Smooth muscle cell (in vitro differentiated cells): ENCODE data around the gene DPY19L1. TPM values are rescaled to one million over a fixed set of nuclear protein-coding genes. Genes with fewer than 3 reads are reported as not detected.
"Not testable (repeated sequence)": the region's sequence is repeated elsewhere in the genome, so short reads cannot be mapped to it uniquely, and the experiment has no call there.

Source experiments
- DNase-seq: peaks from one replicate; lab custom pipeline; 2025; ENCODE audit not compliant: unreplicated experiment; lab: John Stamatoyannopoulos, UW
- H2AFZ ChIP-seq: fragments of 200-600 bp; sonication (generic); 2 replicates; pipeline ENCODE4 v1.6.0; 2016; ENCODE audit warnings: antibody characterized with exemption, low read depth, mild to moderate bottlenecking
- H3F3A ChIP-seq: fragments of 200-600 bp; sonication (generic); 2 replicates; pipeline ENCODE4 v1.6.0; 2017; ENCODE audit warnings: antibody characterized with exemption, low read depth
- H3K27ac ChIP-seq: fragments of 200-600 bp; sonication (generic); 2 replicates; pipeline ENCODE4 v1.5.1; 2016; ENCODE audit warnings: low read depth, mild to moderate bottlenecking
- H3K27me3 ChIP-seq: fragments of 200-600 bp; sonication (generic); 2 replicates; pipeline ENCODE4 v1.6.1; 2016; ENCODE audit warnings: low read depth, mild to moderate bottlenecking
- H3K36me3 ChIP-seq: fragments of 200-600 bp; sonication (generic); 2 replicates; pipeline ENCODE4 v1.5.1; 2016; ENCODE audit warnings: low read depth
- H3K4me1 ChIP-seq: fragments of 200-600 bp; sonication (generic); 2 replicates; pipeline ENCODE4 v1.5.1; 2016; ENCODE audit warnings: low read depth
- H3K4me2 ChIP-seq: fragments of 200-600 bp; sonication (generic); 2 replicates; pipeline ENCODE4 v1.6.0; 2016; ENCODE audit warnings: mild to moderate bottlenecking
- H3K4me3 ChIP-seq: fragments of 200-600 bp; sonication (generic); 2 replicates; pipeline ENCODE4 v1.5.1; 2016; ENCODE audit warnings: mild to moderate bottlenecking
- H3K79me2 ChIP-seq: fragments of 200-600 bp; sonication (generic); 2 replicates; pipeline ENCODE4 v1.6.0; 2016; ENCODE audit warnings: low read depth, mild to moderate bottlenecking
- H3K9ac ChIP-seq: fragments of 200-600 bp; sonication (generic); 2 replicates; pipeline ENCODE4 v1.6.0; 2016; ENCODE audit warnings: low read depth
- H3K9me3 ChIP-seq: fragments of 200-600 bp; sonication (generic); replicated peaks from 2 replicates; pipeline ENCODE4 v1.5.1; 2016; ENCODE audit warnings: low read depth
- H4K20me1 ChIP-seq: fragments of 200-600 bp; sonication (generic); 2 replicates; pipeline ENCODE4 v1.6.0; 2016; ENCODE audit warnings: low read depth
- CTCF ChIP-seq: fragments of 200-600 bp; sonication (generic); IDR thresholded peaks from 2 replicates; pipeline ENCODE4 v1.5.1; 2017; ENCODE audit warnings: borderline replicate concordance, mild to moderate bottlenecking, antibody characterized with exemption; ENCODE audit not compliant: insufficient read depth, poor library complexity, severe bottlenecking
- WGBS: methylation state at CpG from one replicate; pipeline ENCODE4 v1.1.7; 2016; ENCODE audit warnings: low lambda C conversion rate; 5-methylcytosine and 5-hydroxymethylcytosine counted together
- polyA plus RNA-seq: library from polyadenylated mRNA; unstranded; fragments of >200 nt; fragmentation: Nextera tagmentation; extraction: Ambion mirVana; gene quantifications from 2 replicates; pipeline ENCODE4 v1.2.1, GENCODE V29; 2016
- total RNA-seq: library from RNA; depleted of rRNA; stranded (reverse); fragments of >200 nt; gene quantifications from 2 replicates; pipeline ENCODE4 v1.2.3, GENCODE V29; 2014

DPY19L1 gene
- total and polyA plus RNA-seq, 2 experiments from 2014 or later, result 14.5 to 38.2 TPM

GRCh38 chr7:34998335-34998734 lies 39.0 kb downstream of the DPY19L1 start:
- not testable (repeated sequence) for H3K27ac ChIP-seq

GRCh38 chr7:34996423-34997090 lies 40.7 kb downstream of the DPY19L1 start:
- not testable (repeated sequence) for H3K9ac ChIP-seq

More at GRCh38 chr7:34998335-34998734, 39.0 kb downstream of the DPY19L1 start:
- H3K4me2 ChIP-seq, DNase-seq, H3K9ac ChIP-seq, H3K27me3 ChIP-seq, H3F3A ChIP-seq, H3K4me3 ChIP-seq, H3K36me3 ChIP-seq, H2AFZ ChIP-seq, H3K4me1 ChIP-seq, H4K20me1 ChIP-seq, H3K79me2 ChIP-seq, H3K9me3 ChIP-seq: not testable (repeated sequence)
- 65% methylated on average over 6 of the region's 6 CpGs for WGBS

GRCh38 chr7:34995757-34996156 lies 41.5 kb downstream of the DPY19L1 start:
- Histone ChIP-seq H3F3A (no peaks in the 10 kb centered on the region), H3K9ac (no peak overlapping the region), H3K4me2 (no peak overlapping the region), H3K79me2 (no peaks in the 10 kb centered on the region), H3K27me3 (no peaks in the 10 kb centered on the region), H3K27ac (no peak overlapping the region), H3K36me3 (no peaks in the 10 kb centered on the region), H3K4me1 (no peaks in the 10 kb centered on the region), H2AFZ (no peak overlapping the region), H3K9me3 (no peaks in the 10 kb centered on the region), H3K4me3 (no peak overlapping the region), H4K20me1 (no peaks in the 10 kb centered on the region)
- no peak for TF ChIP-seq CTCF
- DNase-seq, result no peak
- 74% methylated on average over 7 of the region's 7 CpGs for WGBS

More at GRCh38 chr7:34996423-34997090, 40.7 kb downstream of the DPY19L1 start:
- not testable (repeated sequence) for H3F3A ChIP-seq, H3K27me3 ChIP-seq, H3K4me3 ChIP-seq, H3K36me3 ChIP-seq, H3K79me2 ChIP-seq, H3K9me3 ChIP-seq, H4K20me1 ChIP-seq, H3K27ac ChIP-seq, H2AFZ ChIP-seq, H3K4me2 ChIP-seq, DNase-seq, H3K4me1 ChIP-seq
- WGBS, result 87% methylated on average over 5 of the region's 5 CpGs

- H3K9me3 ChIP-seq, result no peaks in the 10 kb centered on the region
- H3K27ac ChIP-seq, result no peak overlapping the region
- no peak overlapping the region for H3K4me2 ChIP-seq
- no peaks in the 10 kb centered on the region for H4K20me1 ChIP-seq
- H3K79me2 ChIP-seq, result no peaks in the 10 kb centered on the region
- no peak overlapping the region for H3K9ac ChIP-seq
- no peaks in the 10 kb centered on the region for H3K4me1 ChIP-seq
- no peak overlapping the region for H2AFZ ChIP-seq
- H3K4me3 ChIP-seq, result no peak overlapping the region
- no peak for TF ChIP-seq CTCF
- H3F3A ChIP-seq, result no peaks in the 10 kb centered on the region
- 79% methylated on average over 12 of the region's 12 CpGs for WGBS
- DNase-seq, result no peak
- H3K36me3 ChIP-seq, result no peaks in the 10 kb centered on the region
- no peaks in the 10 kb centered on the region for H3K27me3 ChIP-seq
These were observed 45.1 kb downstream of the DPY19L1 start for GRCh38 chr7:34991938-34992840.

GRCh38 chr7:34988442-34989125 lies 48.7 kb downstream of the DPY19L1 start:
- H3K4me1 ChIP-seq, H3K9ac ChIP-seq, H3K36me3 ChIP-seq, H3K27me3 ChIP-seq, DNase-seq, H3K4me3 ChIP-seq, H3K27ac ChIP-seq, H3F3A ChIP-seq, H3K4me2 ChIP-seq, H4K20me1 ChIP-seq, H2AFZ ChIP-seq, H3K9me3 ChIP-seq, H3K79me2 ChIP-seq: not testable (repeated sequence)
- 89% methylated on average over 2 of the region's 2 CpGs for WGBS

GRCh38 chr7:34985155-34985554 lies 52.1 kb downstream of the DPY19L1 start:
- not testable (repeated sequence) for H3K4me2 ChIP-seq, H3K27me3 ChIP-seq, H3K36me3 ChIP-seq, H3K4me1 ChIP-seq, H3K27ac ChIP-seq, H3F3A ChIP-seq, H4K20me1 ChIP-seq, H3K9ac ChIP-seq, H3K9me3 ChIP-seq, DNase-seq, H3K4me3 ChIP-seq, H2AFZ ChIP-seq, H3K79me2 ChIP-seq
- 91% methylated on average over 3 of the region's 3 CpGs for WGBS
